Mucosa of descending colon (tissue), 3 donors: ENCODE results near the gene PCARE. TPM values are rescaled to one million over a fixed set of nuclear protein-coding genes. Genes with fewer than 3 reads are reported as not detected.

ENCODE experiments used
- ATAC-seq: fragments of 200-7000 bp; cut with Tn5 transposase; one replicate; pipeline ENCODE4 v1.9.1; 2020; ENCODE audit warnings: mild to moderate bottlenecking, moderate library complexity
- DNase-seq, 3 donors: peaks; one replicate each; pipeline ENCODE4 v3.0.0-alpha.2; 2020
- H3K36me3 ChIP-seq: fragments of 200-600 bp; one replicate; pipeline ENCODE4 v1.8.0; 2021; ENCODE audit warnings: low read depth, mild to moderate bottlenecking
- H3K4me1 ChIP-seq: fragments of 200-600 bp; one replicate; pipeline ENCODE4 v1.8.0; 2021; ENCODE audit warnings: low read depth, mild to moderate bottlenecking
- H3K4me3 ChIP-seq: fragments of 200-600 bp; one replicate; pipeline ENCODE4 v1.8.0; 2021; ENCODE audit warnings: mild to moderate bottlenecking
- H3K9me3 ChIP-seq: fragments of 200-600 bp; one replicate; pipeline ENCODE4 v1.8.0; 2021; ENCODE audit warnings: mild to moderate bottlenecking
- intact Hi-C, 2 donors: fragments of 100-400 bp; cut with DNase I in 1 of 2; cut with micrococcal nuclease in 1 of 2; formaldehyde crosslinking; loops; one replicate each; pipeline versions ENCODE4 v1.11.0 to v1.11.1; 2022; cut with DNase I, micrococcal nuclease
- total RNA-seq, 3 donors: library from RNA; stranded (reverse); fragmentation: NEBNext Ultra II Directional in 2 of 3; extraction: Animal tissue kit (Norgen Biotek cat#: 25700) in 2 of 3; gene quantifications; one replicate each; pipeline versions ENCODE4 v1.2.1 to v1.2.4, GENCODE V29; 2021 to 2023
- TF ChIP-seq, protein P1 (sequence below): fragments of 200-600 bp; IDR thresholded peaks from one replicate; pipeline ENCODE4 v1.8.0; 2022; ENCODE audit warnings: antibody characterized with exemption, mild to moderate bottlenecking
- donor health status: DM: no; HTN: no; CAD: no; lungs with moderate emphysema.
- donor health status: DM: no; HTN: no; CAD: no.
- donor health status: DM: no; HTN: yes; CAD: no.

Gene PCARE
- total RNA-seq, 3 donors from 2014 or later, result not detected

DNA sequence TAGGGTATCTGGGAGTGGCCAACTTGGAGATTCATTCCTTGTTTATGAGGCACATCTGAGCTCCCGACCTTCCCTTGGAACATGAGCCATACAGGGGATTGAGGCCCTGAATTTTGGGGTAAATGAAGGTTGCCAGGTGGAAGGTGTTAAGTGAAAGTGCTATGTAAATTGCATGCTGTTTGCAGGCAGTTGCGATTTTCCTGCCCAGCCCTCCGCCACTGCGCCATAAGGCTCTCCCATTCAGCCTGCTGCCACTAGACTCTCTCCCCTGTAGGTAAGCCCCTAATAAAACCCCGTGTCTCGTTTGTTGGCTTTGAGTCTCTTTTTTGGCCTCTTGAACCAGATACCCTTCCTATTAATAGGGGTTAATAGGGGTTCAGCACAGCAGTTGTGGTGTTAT lies 33.8 kb downstream of the PCARE start:
- H3K36me3 ChIP-seq, result no peaks in the 10 kb centered on the region
- TF ChIP-seq, protein P1, sequence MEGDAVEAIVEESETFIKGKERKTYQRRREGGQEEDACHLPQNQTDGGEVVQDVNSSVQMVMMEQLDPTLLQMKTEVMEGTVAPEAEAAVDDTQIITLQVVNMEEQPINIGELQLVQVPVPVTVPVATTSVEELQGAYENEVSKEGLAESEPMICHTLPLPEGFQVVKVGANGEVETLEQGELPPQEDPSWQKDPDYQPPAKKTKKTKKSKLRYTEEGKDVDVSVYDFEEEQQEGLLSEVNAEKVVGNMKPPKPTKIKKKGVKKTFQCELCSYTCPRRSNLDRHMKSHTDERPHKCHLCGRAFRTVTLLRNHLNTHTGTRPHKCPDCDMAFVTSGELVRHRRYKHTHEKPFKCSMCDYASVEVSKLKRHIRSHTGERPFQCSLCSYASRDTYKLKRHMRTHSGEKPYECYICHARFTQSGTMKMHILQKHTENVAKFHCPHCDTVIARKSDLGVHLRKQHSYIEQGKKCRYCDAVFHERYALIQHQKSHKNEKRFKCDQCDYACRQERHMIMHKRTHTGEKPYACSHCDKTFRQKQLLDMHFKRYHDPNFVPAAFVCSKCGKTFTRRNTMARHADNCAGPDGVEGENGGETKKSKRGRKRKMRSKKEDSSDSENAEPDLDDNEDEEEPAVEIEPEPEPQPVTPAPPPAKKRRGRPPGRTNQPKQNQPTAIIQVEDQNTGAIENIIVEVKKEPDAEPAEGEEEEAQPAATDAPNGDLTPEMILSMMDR, result no peak
- H3K4me3 ChIP-seq, result no peak overlapping the region
- H3K9me3 ChIP-seq, result no peaks in the 10 kb centered on the region
- no peak for DNase-seq
- intact Hi-C loops, result no loop called here
- ATAC-seq, result no peak
- H3K4me1 ChIP-seq, result no peaks in the 10 kb centered on the region

DNA sequence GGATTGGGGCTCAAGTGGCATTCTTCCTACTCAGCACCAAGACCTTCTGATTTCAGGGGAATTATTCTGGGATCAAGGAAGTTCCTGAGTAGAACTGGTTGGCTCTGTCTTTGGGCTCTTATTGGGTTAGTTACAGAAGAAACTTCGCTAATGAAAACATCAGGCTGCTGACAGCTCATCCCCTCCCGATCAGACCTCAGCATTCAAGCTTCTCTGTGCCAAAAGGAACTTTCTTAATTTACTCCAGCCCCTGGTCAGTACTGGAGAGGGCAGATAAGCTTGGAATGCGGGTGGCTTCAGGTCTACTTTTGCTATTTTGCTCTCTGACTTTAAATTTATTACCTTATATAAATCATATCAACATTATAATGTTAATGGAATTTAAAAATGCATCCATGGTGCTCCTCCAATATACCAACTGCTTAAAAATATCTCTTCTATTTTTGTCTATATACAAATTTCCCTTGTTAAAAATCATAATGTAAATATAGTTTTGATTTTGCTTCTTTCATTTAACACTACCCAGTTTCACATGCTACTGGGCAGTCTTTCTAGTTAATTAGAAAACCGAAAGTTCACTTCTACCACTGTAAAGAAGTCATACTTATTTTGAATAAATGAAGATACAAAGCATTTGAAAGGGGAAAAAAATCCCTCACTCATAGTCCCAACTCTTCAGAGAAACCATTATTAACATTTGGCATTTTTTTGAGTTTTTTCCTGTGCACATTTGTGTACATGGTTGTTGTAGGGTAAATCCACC lies 34.4 kb downstream of the PCARE start:
- ATAC-seq (no peak), DNase-seq (no peak)
- intact Hi-C loops, result no loop called here
- TF ChIP-seq, protein P1, result no peak
- Histone ChIP-seq H3K4me1 (no peaks in the 10 kb centered on the region), H3K36me3 (no peaks in the 10 kb centered on the region), H3K4me3 (no peak overlapping the region), H3K9me3 (no peaks in the 10 kb centered on the region)

DNA sequence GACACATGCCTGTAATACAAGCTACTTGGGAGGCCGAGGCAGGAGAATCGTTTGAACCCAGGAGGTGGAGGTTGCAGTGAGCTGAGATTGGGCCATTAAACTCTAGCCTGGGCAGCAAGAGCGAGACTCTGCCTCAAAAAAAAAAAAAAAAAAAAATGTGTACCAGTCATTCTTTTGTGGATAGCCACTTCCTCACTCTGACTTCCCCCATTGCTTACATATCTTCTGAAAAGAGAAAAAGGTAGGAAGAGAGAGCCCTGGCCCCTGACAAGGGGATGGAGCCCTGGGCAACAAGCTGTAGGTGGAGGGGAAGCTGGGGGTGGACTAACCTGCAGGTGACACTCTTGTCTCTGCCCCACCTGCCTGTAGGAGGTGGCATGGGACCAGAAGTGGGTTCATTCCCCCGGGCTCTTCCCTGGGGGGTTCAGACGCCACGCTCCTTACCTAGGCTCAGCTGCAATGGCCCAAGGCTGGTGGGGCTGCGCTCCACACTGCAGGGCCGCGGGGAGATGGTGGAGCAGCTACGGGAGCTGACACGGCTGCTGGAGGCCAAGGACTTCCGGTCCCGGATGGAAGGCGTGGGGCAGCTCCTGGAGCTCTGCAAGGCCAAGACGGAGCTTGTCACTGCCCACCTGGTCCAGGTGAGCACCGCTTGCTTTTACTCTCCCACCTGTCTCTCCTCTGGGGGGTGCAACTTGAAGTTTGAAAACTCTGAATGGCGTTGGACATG lies 39.1 kb downstream of the PCARE start:
- Histone ChIP-seq H3K9me3 (no peaks in the 10 kb centered on the region), H3K4me3 (no peak overlapping the region), H3K4me1 (no peaks in the 10 kb centered on the region), H3K36me3 (no peaks in the 10 kb centered on the region)
- no peak for ATAC-seq
- intact Hi-C loops, result no loop called here
- TF ChIP-seq, protein P1, result no peak
- no peak for DNase-seq

DNA sequence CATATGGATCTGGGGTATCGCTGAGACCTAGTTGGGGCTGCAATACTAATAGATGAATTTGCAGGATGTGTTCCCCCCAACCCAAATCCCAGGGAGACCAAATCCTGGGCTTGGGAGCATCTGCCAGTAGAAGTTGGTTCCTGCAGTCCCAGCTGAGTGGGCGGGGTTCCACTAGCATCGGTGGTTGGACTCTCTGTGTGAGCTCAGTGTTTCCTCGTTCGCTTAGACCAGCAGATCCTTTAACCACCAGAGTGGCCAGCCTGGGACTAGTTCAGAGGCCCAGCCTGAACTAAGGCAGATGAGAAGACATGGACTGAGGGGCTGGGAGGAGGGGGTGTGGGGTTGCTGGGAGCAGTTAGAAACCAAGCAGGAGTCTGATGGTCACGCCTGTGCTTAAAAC lies 40.7 kb downstream of the PCARE start:
- intact Hi-C loops, result no loop called here
- TF ChIP-seq, protein P1, result no peak
- DNase-seq (no peak), ATAC-seq (no peak)
- no peak overlapping the region for H3K4me3 ChIP-seq
- H3K36me3 ChIP-seq, result no peaks in the 10 kb centered on the region
- no peaks in the 10 kb centered on the region for H3K9me3 ChIP-seq
- no peaks in the 10 kb centered on the region for H3K4me1 ChIP-seq

DNA sequence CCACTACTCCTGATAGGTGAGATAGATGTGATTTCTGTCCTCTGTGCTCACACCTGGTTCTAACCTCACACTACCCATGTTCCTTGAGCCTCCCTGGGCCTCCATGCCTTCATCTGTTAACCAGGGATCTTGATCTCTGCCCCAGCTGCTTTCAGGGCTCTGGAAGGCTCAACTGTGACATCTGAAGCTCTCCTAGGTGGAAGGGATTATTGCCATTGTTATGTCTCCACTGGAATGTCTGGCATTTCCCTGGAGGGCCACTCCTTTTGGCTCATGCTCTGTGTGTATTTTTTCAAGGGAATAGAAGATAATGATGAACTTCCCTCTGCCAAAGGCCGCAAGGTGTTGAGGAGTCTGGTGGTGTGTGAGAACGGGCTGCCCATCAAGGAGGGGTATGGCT lies 41.2 kb downstream of the PCARE start:
- Histone ChIP-seq H3K4me3 (no peak overlapping the region), H3K4me1 (no peaks in the 10 kb centered on the region), H3K9me3 (no peaks in the 10 kb centered on the region), H3K36me3 (no peaks in the 10 kb centered on the region)
- DNase-seq (no peak), ATAC-seq (no peak)
- intact Hi-C loops, result no loop called here
- TF ChIP-seq, protein P1, result no peak
